HG03558 (cell line): ENCODE measurements around the gene TNIK.

Experiments
- ATAC-seq: cut with Tn5 transposase; IDR thresholded peaks from one replicate; pipeline ENCODE4 v1.9.1; 2021; ENCODE audit warnings: moderate number of reproducible peaks; ENCODE audit not compliant: unreplicated experiment; ENCODE audit errors: extremely low read depth

Gene TNIK

GRCh38 chr3:171159822-171160157 is 300.4 kb downstream of the TNIK start:
- no peak for ATAC-seq

GRCh38 chr3:171159024-171159821 is 301.0 kb downstream of the TNIK start:
- no peak for ATAC-seq

DNA sequence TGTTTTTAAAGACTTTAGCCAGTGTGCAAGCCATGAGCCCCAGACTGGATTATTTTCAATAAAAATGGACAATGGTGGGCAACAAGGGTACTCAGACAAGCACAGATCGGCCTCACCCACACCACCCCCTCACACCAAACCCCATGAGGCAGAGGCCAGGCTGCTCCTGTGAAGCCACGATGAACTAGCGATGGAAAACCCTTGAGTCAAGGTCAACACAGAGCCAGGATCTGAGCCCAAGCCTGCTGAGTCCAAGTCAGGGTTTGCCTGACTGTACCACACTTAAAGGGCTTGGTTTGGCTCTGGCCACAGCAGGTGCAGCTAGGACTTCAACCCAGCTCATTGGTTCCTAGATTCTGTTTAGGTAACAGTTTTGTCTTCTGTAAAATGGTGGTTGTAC is 302.2 kb downstream of the TNIK start:
- no peak for ATAC-seq

DNA sequence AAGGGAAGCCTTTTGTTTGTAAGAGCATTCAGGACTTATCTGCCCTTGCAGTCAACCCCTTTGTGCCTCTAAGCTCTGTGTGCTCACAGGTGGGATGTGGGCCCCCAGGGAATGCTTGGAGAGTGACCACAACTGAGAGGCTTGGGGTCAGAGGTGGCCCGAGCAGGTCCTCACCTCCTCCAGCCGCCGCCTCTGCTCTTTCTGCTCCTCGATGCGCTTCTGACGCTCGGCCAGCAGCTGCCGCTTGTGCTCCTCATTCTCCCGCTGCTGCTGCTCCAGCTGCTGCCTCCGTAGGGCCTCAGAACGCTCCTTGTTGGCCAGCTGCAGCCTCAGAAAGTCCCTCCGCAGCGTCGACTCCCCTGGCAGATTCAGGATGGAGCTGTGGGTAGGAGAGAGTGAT is 302.9 kb downstream of the TNIK start:
- no peak for ATAC-seq

DNA sequence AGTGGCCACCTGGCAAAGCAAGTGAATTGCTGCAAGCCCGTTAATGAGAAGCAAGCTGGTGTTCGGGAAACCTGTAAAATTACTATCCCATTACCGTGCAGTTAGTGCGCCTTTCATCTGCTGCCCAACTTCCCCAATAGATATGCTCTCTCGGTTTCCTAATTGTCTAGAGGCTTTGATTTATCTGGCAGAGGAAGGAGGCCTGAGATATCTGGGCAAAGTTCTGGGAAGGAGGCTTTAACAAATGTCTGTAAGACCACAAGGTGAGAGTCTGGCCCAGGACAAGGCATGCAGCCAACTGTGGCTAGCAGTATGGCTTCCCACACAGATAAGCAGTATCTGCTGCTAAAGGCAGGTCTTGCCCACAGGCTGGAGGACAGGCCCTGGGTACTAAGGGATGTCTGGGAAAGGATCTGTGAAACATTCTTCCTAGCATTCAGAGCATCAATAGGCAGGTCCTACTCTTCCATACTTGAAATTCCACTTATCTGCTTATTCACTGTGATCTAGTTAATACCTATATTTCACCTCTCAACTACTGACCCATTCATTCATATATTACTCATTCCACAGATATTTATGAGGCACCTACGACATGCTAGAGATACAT is 303.7 kb downstream of the TNIK start:
- ATAC-seq = no peak

GRCh38 chr3:171155122-171155700 is 305.0 kb downstream of the TNIK start:
- ATAC-seq = no peak

GRCh38 chr3:171150945-171151344 is 309.3 kb downstream of the TNIK start:
- ATAC-seq = no peak

DNA sequence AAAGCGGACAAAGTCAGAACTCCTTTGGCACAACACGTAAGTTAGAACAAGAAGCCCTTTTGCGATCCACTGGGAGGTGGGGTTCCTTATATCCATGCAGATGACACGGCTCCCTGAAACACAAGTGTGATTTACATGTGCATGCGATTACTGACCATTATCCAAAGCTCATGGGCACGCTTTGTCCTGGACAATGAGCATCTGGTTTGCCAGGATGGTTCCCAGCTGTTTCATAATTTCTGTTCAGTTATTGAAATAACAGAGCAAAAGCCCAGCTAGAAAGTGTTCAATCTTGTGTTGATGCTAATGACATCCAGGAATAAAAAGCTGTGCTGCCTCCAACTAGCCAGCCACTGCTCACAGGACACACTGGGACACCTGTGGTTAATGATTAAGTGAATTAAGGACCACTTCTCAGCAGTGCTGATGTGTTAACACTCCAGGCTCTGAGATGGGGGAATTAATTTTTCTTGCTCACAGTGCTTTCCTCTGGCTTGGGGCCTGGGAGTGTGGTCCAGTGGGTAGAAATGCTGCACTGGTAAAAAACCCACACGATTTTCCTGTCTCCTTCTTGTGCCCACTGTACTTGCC is 310.6 kb downstream of the TNIK start:
- ATAC-seq = no peak

- no peak for ATAC-seq
Observed at GRCh38 chr3:171145798-171146197, 314.4 kb downstream of the TNIK start.

DNA sequence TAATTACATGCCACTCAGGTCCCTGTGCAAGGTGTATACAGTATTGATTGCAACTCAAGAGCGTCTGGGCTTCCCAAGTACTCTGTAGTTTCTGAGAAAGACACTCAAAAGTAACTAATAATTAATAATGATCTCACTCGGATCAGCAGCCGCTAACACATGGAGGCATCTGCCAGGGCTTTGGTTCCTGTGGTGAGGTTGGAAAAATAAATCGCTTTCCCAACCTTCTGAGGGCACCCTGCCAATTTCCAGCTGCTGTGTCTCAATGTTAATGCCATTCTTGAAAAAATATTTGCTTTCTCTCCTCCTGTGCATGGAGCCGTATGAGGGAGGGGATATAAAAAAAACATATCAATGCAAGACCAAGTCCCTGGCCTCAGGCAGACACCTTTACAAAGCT is 317.2 kb downstream of the TNIK start:
- ATAC-seq = no peak

GRCh38 chr3:171140246-171140645 is 320.0 kb downstream of the TNIK start:
- ATAC-seq = no peak

DNA sequence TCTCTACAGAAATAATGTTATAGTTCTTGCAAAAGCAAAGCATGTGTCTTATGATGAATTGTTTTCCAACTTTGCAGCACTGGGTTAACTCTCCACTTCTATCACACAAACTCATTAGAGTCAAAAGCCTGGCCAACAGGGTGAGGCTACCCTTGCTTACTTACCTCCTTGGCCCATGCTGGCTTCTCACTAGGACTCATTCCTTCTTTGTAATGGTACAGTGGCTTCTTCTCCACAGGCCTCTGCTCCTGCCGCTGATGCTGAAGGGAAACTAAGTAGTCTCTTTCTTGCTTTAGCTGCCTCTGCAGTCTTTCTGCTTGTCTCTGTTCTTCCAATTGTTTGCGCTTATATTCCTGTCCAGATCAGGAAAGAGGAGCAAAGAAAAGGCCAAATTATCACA is 322.2 kb downstream of the TNIK start:
- no peak for ATAC-seq

DNA sequence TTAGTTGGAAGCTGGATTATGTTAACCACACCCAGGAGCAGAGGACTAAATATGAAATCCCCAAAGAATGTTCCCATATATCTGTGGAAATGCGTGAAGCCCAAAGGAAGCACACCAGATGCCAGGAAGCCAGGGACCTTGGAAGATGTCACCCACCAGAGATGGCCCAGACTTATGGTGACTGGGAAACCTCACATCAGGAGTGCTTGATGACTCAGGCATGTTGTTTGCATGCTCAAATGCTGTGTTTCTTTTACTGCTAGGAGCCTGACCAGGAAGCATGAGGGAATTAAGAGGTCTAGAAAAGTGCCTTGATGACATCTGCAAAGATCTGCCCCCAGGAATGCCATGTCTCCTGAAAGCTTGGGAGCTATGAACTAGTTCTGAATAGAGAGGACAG is 324.7 kb downstream of the TNIK start:
- no peak for ATAC-seq

DNA sequence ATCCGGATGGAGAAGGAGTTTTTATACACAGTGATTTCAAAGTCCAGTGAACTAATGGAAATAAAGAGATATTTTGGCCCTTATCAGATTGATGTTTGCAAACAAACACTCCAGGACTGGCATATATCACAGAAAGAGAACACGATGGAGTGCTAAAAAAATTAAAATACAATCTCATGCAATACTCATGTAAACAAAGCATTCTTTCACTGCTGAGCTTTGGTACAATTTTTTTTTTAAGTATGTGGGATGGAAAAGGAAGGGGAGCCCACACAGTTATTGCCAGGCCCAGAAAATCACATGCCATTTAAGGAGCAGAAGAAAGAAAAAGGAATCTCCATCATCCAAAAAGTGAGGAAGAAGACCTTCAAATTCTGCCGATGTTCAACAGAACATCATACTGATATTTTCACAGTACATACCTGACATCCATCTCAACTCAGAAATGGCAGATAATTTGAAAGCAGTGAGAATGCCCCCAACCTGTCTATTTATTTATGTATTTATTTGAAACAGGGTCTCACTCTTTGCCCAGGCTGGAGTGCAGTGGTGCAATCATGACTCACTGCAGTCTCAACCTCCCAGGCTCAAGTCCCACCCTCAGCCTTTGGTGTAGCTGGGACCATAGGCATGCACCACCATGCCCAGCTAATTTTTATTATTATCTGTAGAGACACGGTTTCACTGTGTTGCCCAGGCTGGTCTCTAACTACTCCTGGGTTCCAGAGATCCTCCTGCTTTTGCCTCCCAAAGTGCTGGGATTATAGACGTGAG is 326.2 kb downstream of the TNIK start:
- no peak for ATAC-seq

- ATAC-seq = no peak
Observed at GRCh38 chr3:171133337-171133736, 326.9 kb downstream of the TNIK start.

DNA sequence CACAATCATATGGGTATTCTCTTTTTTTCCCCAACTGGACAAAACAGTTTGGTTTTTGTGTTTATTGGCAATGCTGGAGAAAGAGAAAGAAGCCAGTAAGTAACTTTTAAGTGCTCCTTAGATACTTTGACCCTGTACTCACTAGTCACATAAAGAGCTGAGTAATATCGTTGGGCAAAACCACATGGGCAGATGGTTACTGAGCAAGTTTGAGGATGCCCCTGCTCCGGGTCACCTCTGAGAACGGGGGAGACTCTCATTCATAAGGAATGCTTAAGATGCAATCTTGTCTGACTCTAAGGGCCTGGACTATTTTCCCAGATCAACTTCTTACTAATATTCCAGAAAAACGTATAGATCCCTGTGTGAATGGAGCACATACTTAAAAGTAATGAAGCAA is 327.3 kb downstream of the TNIK start:
- ATAC-seq = no peak

GRCh38 chr3:171129827-171130226 is 330.4 kb downstream of the TNIK start:
- no peak for ATAC-seq

DNA sequence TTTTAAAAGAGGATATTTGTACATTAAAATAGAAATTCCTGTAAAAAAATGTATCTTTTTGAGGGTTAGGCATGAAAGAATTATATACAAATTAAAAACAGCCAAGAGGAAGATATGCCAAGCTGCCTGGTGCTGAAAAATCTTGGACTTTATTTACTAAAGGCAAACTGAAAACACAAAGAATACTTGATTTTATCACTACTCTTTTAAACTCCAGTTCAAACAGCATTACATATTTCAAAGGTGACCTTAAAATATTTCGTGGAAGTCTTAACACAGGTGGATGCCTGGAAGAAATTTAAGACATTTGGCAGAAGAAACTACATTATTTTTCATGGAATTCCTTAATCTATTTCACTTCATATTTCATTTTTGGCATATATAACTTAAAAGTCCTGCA is 332.6 kb downstream of the TNIK start:
- no peak for ATAC-seq

DNA sequence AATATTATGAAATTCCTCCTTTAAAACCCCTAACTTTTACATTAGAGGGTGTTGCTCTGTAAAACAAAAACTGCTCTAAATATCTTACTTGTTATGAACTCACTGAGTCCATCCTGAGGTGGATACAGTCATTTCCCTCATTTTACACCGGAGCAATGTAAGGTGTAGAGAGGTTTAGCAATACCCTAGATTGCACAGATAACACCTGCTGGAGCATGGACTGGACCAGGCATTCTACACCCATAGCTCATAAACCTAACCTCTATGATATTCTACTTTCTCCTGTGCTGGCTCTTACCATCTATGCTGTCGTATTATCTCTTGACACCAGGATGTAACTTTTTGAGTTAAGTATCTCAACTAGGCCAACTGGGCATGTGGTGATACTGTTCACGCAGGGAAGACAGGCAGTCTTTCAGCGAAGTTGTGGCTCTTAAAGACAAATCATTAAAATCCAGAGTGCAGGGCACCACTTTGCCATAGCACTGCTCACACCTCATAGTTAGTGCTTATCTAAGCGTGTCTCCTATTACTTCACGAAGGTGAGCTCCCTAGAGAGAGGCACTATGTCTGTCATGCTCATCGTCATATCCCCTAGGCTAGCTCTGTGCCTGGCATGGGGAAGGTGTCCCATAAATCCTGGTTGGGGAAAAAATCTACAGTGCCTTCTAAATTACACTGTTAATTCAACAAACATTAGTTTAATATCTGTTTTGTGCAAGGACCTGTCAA is 333.6 kb downstream of the TNIK start:
- no peak for ATAC-seq

GRCh38 chr3:171125010-171125409 is 335.2 kb downstream of the TNIK start:
- no peak for ATAC-seq
